H1 (cell line): Measurements from ENCODE around the gene KBTBD12. TPM values are rescaled to one million over a fixed set of nuclear protein-coding genes. Genes with fewer than 3 reads are reported as not detected.

Experiments
- CTCF ChIA-PET: fragments of 300-600 bp; sonication (Branson Sonifier 250); formaldehyde crosslinking; loops from one replicate; lab custom pipeline; 2021; ENCODE audit not compliant: partially characterized antibody; lab: Charles Lee
- POLR2A ChIA-PET: fragments of 300-600 bp; sonication (Branson Sonifier 250); formaldehyde crosslinking; loops from one replicate; lab custom pipeline; 2021; ENCODE audit warnings: inconsistent platforms; ENCODE audit not compliant: partially characterized antibody; lab: Charles Lee
- DNase-seq, 2 experiments: peaks; one replicate each; pipeline versions ENCODE4 v3.0.0 to v3.0.0-alpha.2; 2010 to 2022; ENCODE audit warnings: low spot score in 2 of 2, low read depth in 1 of 2, mixed read lengths in 1 of 2
- FAIRE-seq: peaks from 2 replicates; lab custom pipeline; 2011; peaks lifted over from hg19 to GRCh38; lab: Jason Lieb, UNC
- H2AFZ ChIP-seq: 2 replicates; pipeline ENCODE4 v1.8.1; 2012; ENCODE audit warnings: low read length, inconsistent platforms
- H2AK5ac ChIP-seq: 2 replicates; pipeline ENCODE4 v1.6.1; 2013; ENCODE audit warnings: low read depth, low read length
- H2BK120ac ChIP-seq: replicated peaks from 2 replicates; pipeline ENCODE3; 2013; ENCODE audit warnings: low read depth, low read length, inconsistent platforms
- H2BK12ac ChIP-seq: 2 replicates; pipeline ENCODE4 v1.6.1; 2013; ENCODE audit warnings: low read depth, low read length
- H2BK15ac ChIP-seq: 2 replicates; pipeline ENCODE4 v1.6.1; 2013; ENCODE audit warnings: low read length
- H2BK20ac ChIP-seq: 2 replicates; pipeline ENCODE4 v1.6.1; 2013; ENCODE audit warnings: low read length
- H2BK5ac ChIP-seq: 2 replicates; pipeline ENCODE4 v1.6.1; 2013; ENCODE audit warnings: low read depth, low read length
- H3K14ac ChIP-seq: 2 replicates; pipeline ENCODE4 v1.6.1; 2013; ENCODE audit warnings: inconsistent platforms; ENCODE audit not compliant: insufficient read length
- H3K18ac ChIP-seq: 2 replicates; pipeline ENCODE4 v1.6.1; 2013; ENCODE audit warnings: low read length; ENCODE audit errors: extremely low read depth
- H3K23ac ChIP-seq: 2 replicates; pipeline ENCODE4 v1.6.1; 2013; ENCODE audit warnings: inconsistent platforms; ENCODE audit not compliant: insufficient read length
- H3K23me2 ChIP-seq: 2 replicates; pipeline ENCODE4 v1.6.1; 2013; ENCODE audit warnings: low read depth, low read length
- H3K27ac ChIP-seq: 2 replicates; pipeline ENCODE4 v1.6.1; 2011; ENCODE audit warnings: low read depth, low read length, inconsistent platforms
- H3K27me3 ChIP-seq, 4 experiments: replicated peaks in 1 of 4; 1 replicate in 1 of 4; 2 replicates in 3 of 4; pipeline versions ENCODE4 v1.6.1 to v1.8.1; 2011 to 2013; ENCODE audit warnings: low read length in 3 of 4, mild to moderate bottlenecking in 3 of 4, inconsistent platforms in 2 of 4, mixed read lengths in 2 of 4, moderate library complexity in 1 of 4; ENCODE audit not compliant: control insufficient read depth in 3 of 4, insufficient read depth in 3 of 4; ENCODE audit errors: extremely low read depth in 1 of 4
- H3K36me3 ChIP-seq, 4 experiments: 2 replicates each; pipeline versions ENCODE4 v1.6.1 to v1.8.1; 2011 to 2013; ENCODE audit warnings: mild to moderate bottlenecking in 4 of 4, low read length in 3 of 4, moderate library complexity in 2 of 4, control low read depth in 1 of 4, inconsistent platforms in 1 of 4; ENCODE audit not compliant: insufficient read depth in 4 of 4, control insufficient read depth in 2 of 4
- H3K4ac ChIP-seq: replicated peaks from 2 replicates; pipeline ENCODE3; 2013; ENCODE audit warnings: low read length, low read depth, mixed read lengths, inconsistent platforms; ENCODE audit not compliant: insufficient read length
- H3K4me1 ChIP-seq, 4 experiments: replicated peaks in 1 of 4; 1 replicate in 1 of 4; 2 replicates in 3 of 4; pipeline versions ENCODE4 v1.6.1 to v1.8.1; 2011 to 2013; ENCODE audit warnings: low read length in 3 of 4, inconsistent platforms in 2 of 4, mixed read lengths in 1 of 4; ENCODE audit not compliant: insufficient read depth in 4 of 4, control insufficient read depth in 3 of 4
- H3K4me2 ChIP-seq, 2 experiments: 2 replicates each; pipeline versions ENCODE4 v1.6.1 to v1.8.1; 2011 to 2013; ENCODE audit warnings: low read depth in 2 of 2, low read length in 2 of 2, control low read depth in 1 of 2, inconsistent platforms in 1 of 2, mild to moderate bottlenecking in 1 of 2; ENCODE audit not compliant: insufficient read depth in 1 of 2
- H3K4me3 ChIP-seq, 4 experiments: fragments of 200-600, 300-600 bp in 1 of 4; sonication (generic), shearing (Covaris generic), sonication (Bioruptor Twin) in 1 of 4; 2 replicates each; pipeline versions ENCODE4 v1.5.1 to v1.8.1; 2011 to 2016; ENCODE audit warnings: low read length in 4 of 4, low read depth in 3 of 4, control low read depth in 2 of 4, inconsistent platforms in 2 of 4, mild to moderate bottlenecking in 2 of 4, mixed read lengths in 1 of 4, moderate library complexity in 1 of 4; ENCODE audit not compliant: insufficient read depth in 2 of 4; ENCODE audit errors: extremely low read depth in 1 of 4
- H3K56ac ChIP-seq: replicated peaks from 2 replicates; pipeline ENCODE3; 2013; ENCODE audit warnings: low read depth, mild to moderate bottlenecking, mixed read lengths, low read length, inconsistent platforms; ENCODE audit not compliant: insufficient read length
- H3K79me1 ChIP-seq: 2 replicates; pipeline ENCODE4 v1.6.1; 2013; ENCODE audit warnings: low read depth, low read length, control low read depth
- H3K79me2 ChIP-seq, 2 experiments: 2 replicates each; pipeline versions ENCODE4 v1.6.1 to v1.8.1; 2012 to 2013; ENCODE audit warnings: low read length in 2 of 2, mild to moderate bottlenecking in 2 of 2, inconsistent platforms in 1 of 2; ENCODE audit not compliant: insufficient read depth in 2 of 2, control insufficient read depth in 1 of 2
- H3K9ac ChIP-seq, 4 experiments: replicated peaks in 1 of 4; 1 replicate in 1 of 4; 2 replicates in 3 of 4; pipeline versions ENCODE4 v1.6.1 to v1.8.1; 2011 to 2013; ENCODE audit warnings: low read depth in 3 of 4, low read length in 3 of 4, control low read depth in 2 of 4, mild to moderate bottlenecking in 2 of 4, moderate library complexity in 2 of 4, inconsistent platforms in 1 of 4; ENCODE audit errors: extremely low read depth in 1 of 4
- H3K9me3 ChIP-seq, 2 experiments: 2 replicates each; pipeline versions ENCODE4 v1.6.1 to v1.8.1; 2012 to 2013; ENCODE audit warnings: mild to moderate bottlenecking in 2 of 2, moderate library complexity in 2 of 2, control low read depth in 1 of 2, inconsistent platforms in 1 of 2, low read depth in 1 of 2, low read length in 1 of 2, mixed read lengths in 1 of 2; ENCODE audit not compliant: insufficient read depth in 2 of 2
- H4K20me1 ChIP-seq, 2 experiments: replicated peaks in 1 of 2; 2 replicates each; pipeline versions ENCODE3 to v1.8.1; 2011 to 2013; ENCODE audit warnings: inconsistent platforms in 2 of 2, low read length in 2 of 2, mild to moderate bottlenecking in 1 of 2; ENCODE audit not compliant: insufficient read depth in 2 of 2, control insufficient read depth in 1 of 2
- H4K5ac ChIP-seq: 2 replicates; pipeline ENCODE4 v1.6.1; 2013; ENCODE audit warnings: low read length, low read depth, mixed read lengths, inconsistent platforms; ENCODE audit not compliant: insufficient read length
- H4K8ac ChIP-seq: 2 replicates; pipeline ENCODE4 v1.8.0; 2013; ENCODE audit warnings: mild to moderate bottlenecking, moderate library complexity, low read length, inconsistent platforms; ENCODE audit not compliant: insufficient read depth; ENCODE audit errors: extremely low read depth
- H4K91ac ChIP-seq: replicated peaks from 2 replicates; pipeline ENCODE3; 2013; ENCODE audit warnings: low read length, mixed read lengths, inconsistent platforms; ENCODE audit not compliant: insufficient read length
- FOSL1 ChIP-seq: IDR thresholded peaks from 2 replicates; pipeline ENCODE4 v1.6.1; 2011; ENCODE audit warnings: mild to moderate bottlenecking, low read depth, low read length, moderate library complexity; ENCODE audit not compliant: insufficient read depth
- JUND ChIP-seq: IDR thresholded peaks from 2 replicates; pipeline ENCODE4 v1.6.1; 2011; ENCODE audit warnings: mild to moderate bottlenecking, improper control_type of control experiment, low read length
- NANOG ChIP-seq: IDR thresholded peaks from 2 replicates; pipeline ENCODE4 v1.6.1; 2011; ENCODE audit warnings: low read length, low read depth, mild to moderate bottlenecking, inconsistent platforms; ENCODE audit not compliant: insufficient read depth, poor library complexity, severe bottlenecking
- POLR2A ChIP-seq, 2 experiments: IDR thresholded peaks; 1 replicate in 1 of 2; 2 replicates in 1 of 2; pipeline ENCODE4 v1.6.1; 2011; ENCODE audit warnings: low read depth in 2 of 2, low read length in 2 of 2, mild to moderate bottlenecking in 2 of 2; ENCODE audit errors: control extremely low read depth in 1 of 2
- SAP30 ChIP-seq: fragments of 300-600 bp; sonication (generic); IDR thresholded peaks from 2 replicates; pipeline ENCODE4 v1.7.1; 2012; ENCODE audit warnings: low read length, moderate library complexity, mild to moderate bottlenecking, inconsistent platforms; ENCODE audit not compliant: insufficient read depth, insufficient replicate concordance
- SP2 ChIP-seq: IDR thresholded peaks from 2 replicates; pipeline ENCODE4 v1.6.1; 2012; ENCODE audit warnings: mild to moderate bottlenecking, low read length, inconsistent platforms
- ZNF274 ChIP-seq: IDR thresholded peaks from 2 replicates; pipeline ENCODE4 v1.7.0; 2012; ENCODE audit warnings: low read length, borderline replicate concordance; ENCODE audit errors: extremely low read depth
- WGBS, 2 experiments: shearing (Covaris generic) in 1 of 2; methylation state at CpG; one replicate each; pipeline versions ENCODE4 v1.1.6 to v1.1.7; 2013 to 2015; ENCODE audit warnings: low lambda C conversion rate in 2 of 2, mixed read lengths in 2 of 2, inconsistent platforms in 1 of 2, low coverage in 1 of 2, missing lambda C conversion rate in 1 of 2; ENCODE audit not compliant: insufficient replicate concordance in 2 of 2, insufficient coverage in 1 of 2, insufficient read length in 1 of 2; ENCODE audit errors: extremely low coverage in 1 of 2, missing lambda C conversion rate in 1 of 2; 5-methylcytosine and 5-hydroxymethylcytosine counted together
- polyA plus RNA-seq, 7 experiments: library from polyadenylated mRNA; depleted of rRNA in 3 of 7; stranded (reverse) in 5 of 7; unstranded in 2 of 7; fragments of >200 nt in 5 of 7; fragments of 200-250 nt in 2 of 7; gene quantifications; 1 replicate in 5 of 7; 2 replicates in 1 of 7; 4 replicates in 1 of 7; pipeline versions ENCODE4 v1.2.1 to v1.2.3, GENCODE V29; 2011 to 2013; ENCODE audit warnings: missing spikeins in 2 of 7, mixed read lengths in 2 of 7
- total RNA-seq: library from RNA; stranded (reverse); fragmentation: NEBNext Ultra II Directional; extraction: Animal tissue kit (Norgen Biotek cat#: 25700); gene quantifications from 2 replicates; pipeline ENCODE4 v1.2.1, GENCODE V29; 2021
- TF ChIP-seq, protein P1 (sequence below), 3 experiments: IDR thresholded peaks; 1 replicate in 2 of 3; 2 replicates in 1 of 3; pipeline versions ENCODE4 v1.5.1 to v1.6.1; 2011; ENCODE audit warnings: low read length in 3 of 3, mild to moderate bottlenecking in 3 of 3, inconsistent platforms in 2 of 3, low read depth in 1 of 3, moderate library complexity in 1 of 3; ENCODE audit not compliant: insufficient read depth in 1 of 3; ENCODE audit errors: control extremely low read depth in 1 of 3

KBTBD12 gene
- total and polyA plus RNA-seq, 2 of the 8 experiments (the other 6 are each of a cell fraction or from before 2014, with no cell fraction given) = 0.33 to 0.63 TPM

DNA sequence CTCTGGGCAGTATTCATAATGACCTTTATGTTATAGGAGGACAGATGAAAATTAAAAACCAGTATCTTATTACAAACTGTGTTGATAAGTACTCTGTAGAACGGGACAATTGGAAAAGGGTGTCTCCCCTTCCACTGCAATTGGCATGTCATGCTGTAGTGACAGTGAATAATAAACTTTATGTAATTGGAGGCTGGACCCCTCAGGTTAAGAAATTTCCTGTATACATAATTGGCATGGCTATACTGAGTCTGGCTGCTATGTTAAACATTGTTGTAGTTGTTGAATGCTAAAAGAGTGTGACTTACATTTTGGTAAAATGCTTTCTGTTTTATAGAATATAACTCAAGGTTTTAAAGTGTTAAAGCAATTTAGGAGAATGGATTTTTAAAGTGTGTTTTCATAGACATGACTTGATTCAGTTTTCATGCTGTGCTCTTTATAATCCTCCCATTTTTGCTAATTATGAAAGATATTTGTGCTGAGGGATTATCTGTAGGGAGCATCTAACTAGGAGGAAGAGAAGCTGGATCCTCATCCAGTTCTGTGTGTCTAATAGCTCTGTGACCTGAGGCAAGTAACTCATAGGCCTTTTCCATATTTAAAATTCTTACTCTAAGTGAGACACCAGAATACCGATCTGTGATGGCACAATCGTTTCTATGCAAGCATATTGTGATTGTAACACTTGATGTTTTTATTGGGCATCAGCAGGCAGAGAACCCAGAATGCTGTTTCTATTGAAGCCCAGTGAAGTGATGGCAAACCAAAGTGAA, 13.0 kb downstream of the KBTBD12 start:
- DNase-seq (no peak), FAIRE-seq (no peak)
- no peak overlapping the region for H3K56ac ChIP-seq
- H2AK5ac ChIP-seq = no peak overlapping the region
- H3K4me2 ChIP-seq = no peak overlapping the region
- H2AFZ ChIP-seq = no peak overlapping the region
- H3K18ac ChIP-seq = no peak overlapping the region
- H2BK120ac ChIP-seq = no peak overlapping the region
- H3K4ac ChIP-seq = no peak overlapping the region
- H3K27me3 ChIP-seq = peaks cover 0 to 1% (median 0%) of the 10 kb centered on the region in 4 experiments; a peak in 1 of 7 replicates
- H4K20me1 ChIP-seq = no peaks in the 10 kb centered on the region
- no peak overlapping the region for H2BK5ac ChIP-seq
- no peaks in the 10 kb centered on the region for H3K79me1 ChIP-seq
- CTCF ChIA-PET = no interaction called here
- H3K23ac ChIP-seq = no peak overlapping the region
- no peak overlapping the region for H4K91ac ChIP-seq
- H4K8ac ChIP-seq = no peak overlapping the region
- WGBS, 2 experiments = 91% methylated on average over 3 of the region's 3 CpGs; no CpG with 5 or more reads in 1 of the 2 experiments
- no peak overlapping the region for H4K5ac ChIP-seq
- H3K9me3 ChIP-seq = no peaks in the 10 kb centered on the region
- no peak overlapping the region for H3K4me3 ChIP-seq
- no peak overlapping the region for H3K27ac ChIP-seq
- no peaks in the 10 kb centered on the region for H3K4me1 ChIP-seq
- H3K79me2 ChIP-seq = no peaks in the 10 kb centered on the region
- H3K14ac ChIP-seq = no peak overlapping the region
- H3K9ac ChIP-seq = no peak overlapping the region
- no peaks in the 10 kb centered on the region for H3K23me2 ChIP-seq
- no peak overlapping the region for H2BK12ac ChIP-seq
- no peak overlapping the region for H2BK20ac ChIP-seq
- H2BK15ac ChIP-seq = no peak overlapping the region
- POLR2A ChIA-PET = no interaction called here
- no peaks in the 10 kb centered on the region for H3K36me3 ChIP-seq
- TF ChIP-seq, protein P1, sequence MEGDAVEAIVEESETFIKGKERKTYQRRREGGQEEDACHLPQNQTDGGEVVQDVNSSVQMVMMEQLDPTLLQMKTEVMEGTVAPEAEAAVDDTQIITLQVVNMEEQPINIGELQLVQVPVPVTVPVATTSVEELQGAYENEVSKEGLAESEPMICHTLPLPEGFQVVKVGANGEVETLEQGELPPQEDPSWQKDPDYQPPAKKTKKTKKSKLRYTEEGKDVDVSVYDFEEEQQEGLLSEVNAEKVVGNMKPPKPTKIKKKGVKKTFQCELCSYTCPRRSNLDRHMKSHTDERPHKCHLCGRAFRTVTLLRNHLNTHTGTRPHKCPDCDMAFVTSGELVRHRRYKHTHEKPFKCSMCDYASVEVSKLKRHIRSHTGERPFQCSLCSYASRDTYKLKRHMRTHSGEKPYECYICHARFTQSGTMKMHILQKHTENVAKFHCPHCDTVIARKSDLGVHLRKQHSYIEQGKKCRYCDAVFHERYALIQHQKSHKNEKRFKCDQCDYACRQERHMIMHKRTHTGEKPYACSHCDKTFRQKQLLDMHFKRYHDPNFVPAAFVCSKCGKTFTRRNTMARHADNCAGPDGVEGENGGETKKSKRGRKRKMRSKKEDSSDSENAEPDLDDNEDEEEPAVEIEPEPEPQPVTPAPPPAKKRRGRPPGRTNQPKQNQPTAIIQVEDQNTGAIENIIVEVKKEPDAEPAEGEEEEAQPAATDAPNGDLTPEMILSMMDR (IDR thresholded peaks at IDR 0.05; ENCODE audit: control extremely low read depth in 1 of 3, insufficient read depth in 1 of 3, low read depth in 1 of 3, low read length in 3 of 3) = no peak
- TF ChIP-seq FOSL1 = no peak
- no peak for TF ChIP-seq POLR2A (IDR thresholded peaks at IDR 0.05; ENCODE audit: control extremely low read depth in 1 of 2, low read depth in 2 of 2, low read length in 2 of 2)
- TF ChIP-seq ZNF274 = no peak
- no peak for TF ChIP-seq SP2
- TF ChIP-seq NANOG = no peak
- TF ChIP-seq SAP30 = no peak
- no peak for TF ChIP-seq JUND
